Left lobe of liver (tissue), 2 donors: Measurements from ENCODE around the gene NCOA5. TPM values are rescaled to one million over a fixed set of nuclear protein-coding genes. Genes with fewer than 3 reads are reported as not detected.
A peak's percentile ranks its signal among the peaks of the same experiment; 100 is the strongest.
"Not testable (repeated sequence)": the region's sequence is repeated elsewhere in the genome, so short reads cannot be mapped to it uniquely, and the experiment has no call there.

Experiments
- ATAC-seq: fragments of 200-7000 bp; cut with Tn5 transposase; one replicate; pipeline ENCODE4 v1.9.1; 2020; ENCODE audit warnings: mild to moderate bottlenecking, moderate library complexity
- DNase-seq: peaks from one replicate; pipeline ENCODE4 v3.0.0-alpha.2; 2020; ENCODE audit warnings: low spot score
- total RNA-seq: library from RNA; stranded (reverse); gene quantifications from one replicate; pipeline ENCODE4 v1.2.1, GENCODE V29; 2021
- donor health status: DM: no; HTN: no; CAD: no; lungs with moderate emphysema.
- donor health status: DM: no; HTN: yes; CAD: no.

The NCOA5 gene
- total RNA-seq, 1 donor from 2014 or later = 8.2 TPM

DNA sequence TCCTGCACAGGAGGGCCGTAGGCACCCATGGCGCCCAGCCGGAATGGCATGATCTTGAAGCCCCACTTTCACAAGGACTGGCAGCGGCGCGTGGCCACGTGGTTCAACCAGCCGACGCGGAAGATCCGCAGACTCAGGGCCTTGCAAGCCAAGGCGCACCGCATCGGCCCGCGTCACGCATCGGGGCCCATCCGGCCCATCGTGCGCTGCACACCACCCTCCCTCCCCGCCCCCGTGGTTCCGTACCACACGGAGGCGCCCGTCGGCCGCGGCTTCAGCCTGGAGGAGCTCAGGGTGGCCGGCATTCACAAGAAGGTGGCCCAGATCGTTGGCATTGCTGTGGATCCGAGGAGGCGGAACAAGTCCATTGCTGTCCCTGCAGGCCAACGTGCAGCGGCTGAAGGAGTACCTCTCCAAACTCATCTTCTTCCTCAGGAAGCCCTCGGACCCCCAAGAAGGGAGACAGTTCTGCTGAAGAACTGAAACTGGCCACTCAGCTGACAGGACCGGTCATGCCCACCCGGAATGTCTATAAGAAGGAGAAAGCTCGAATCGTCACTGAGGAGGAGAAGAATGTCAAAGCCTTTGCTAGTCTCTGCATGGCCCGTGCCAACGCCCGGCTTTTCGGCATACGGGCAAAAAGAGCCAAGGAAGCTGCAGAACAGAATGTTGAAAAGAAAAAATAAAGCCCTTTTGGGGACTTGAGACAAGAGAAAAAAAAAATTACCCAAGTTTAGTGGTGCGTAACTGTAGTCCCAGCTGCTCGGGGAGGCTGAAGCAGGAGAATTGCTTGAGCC is 9.9 kb upstream of the NCOA5 start:
- DNase-seq (no peak), ATAC-seq (peak; percentile 35)

DNA sequence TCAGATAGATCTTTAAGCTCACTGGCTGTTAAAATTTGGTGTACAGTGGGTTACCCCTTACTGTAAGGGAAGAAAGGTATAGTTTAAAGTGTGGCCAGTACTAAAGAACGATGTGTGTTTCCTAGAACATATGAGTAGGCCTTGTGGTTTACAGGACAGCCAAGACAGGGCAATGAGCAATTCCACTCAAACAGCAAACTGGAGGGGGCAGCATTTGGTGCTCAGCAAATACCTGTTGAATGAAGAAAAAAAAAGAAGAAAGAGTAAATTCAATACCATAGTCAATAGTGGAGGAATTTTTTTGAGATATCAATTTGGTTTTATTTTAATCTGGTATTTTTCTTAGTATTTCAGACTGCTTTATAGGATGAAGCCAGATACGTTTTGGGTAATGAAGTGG is 3.8 kb upstream of the NCOA5 start:
- DNase-seq (no peak), ATAC-seq (no peak)

DNA sequence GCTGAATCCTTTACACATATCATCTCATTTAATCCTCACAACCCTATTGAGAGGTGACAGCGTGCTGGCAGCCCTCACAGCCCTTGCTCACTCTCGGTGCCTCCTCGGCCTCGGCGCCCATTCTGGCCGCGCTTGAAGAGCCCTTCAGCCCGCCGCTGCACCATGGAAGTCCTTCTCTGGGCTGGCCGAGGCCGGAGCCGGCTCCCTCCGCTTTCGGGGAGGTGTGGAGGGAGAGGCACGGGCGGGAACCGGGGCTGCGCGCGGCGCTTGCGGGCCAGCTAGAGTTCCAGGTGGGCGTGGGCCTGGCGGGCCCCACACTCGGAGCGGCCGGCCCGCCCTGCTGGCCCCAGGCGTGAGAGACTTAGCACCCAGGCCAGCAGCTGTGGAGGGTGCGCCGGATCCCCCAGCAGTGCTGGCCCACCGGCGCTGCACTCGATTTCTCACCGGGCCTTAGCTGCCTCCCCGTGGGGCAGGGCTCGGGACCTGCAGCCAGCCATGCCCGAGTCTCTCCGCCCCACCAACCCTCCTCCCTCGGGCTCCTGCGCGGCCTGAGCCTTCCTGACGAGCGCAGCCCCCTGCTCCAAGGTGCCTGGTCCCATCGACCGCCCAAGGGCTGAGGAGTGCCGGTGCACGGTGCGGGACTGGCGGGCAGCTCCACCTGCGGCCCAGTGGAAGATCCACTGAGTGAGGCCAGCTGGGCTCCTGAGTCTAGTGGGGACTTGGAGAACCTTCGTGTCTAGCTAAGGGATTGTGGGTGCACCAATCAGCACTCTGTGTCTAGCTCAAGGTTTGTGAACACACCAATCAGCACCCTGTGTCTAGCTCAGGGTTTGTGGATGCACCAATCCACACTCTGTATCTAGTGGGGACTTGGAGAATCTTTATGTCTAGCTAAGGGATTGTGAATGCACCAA is 2.1 kb upstream of the NCOA5 start:
- DNase-seq, ATAC-seq: not testable (repeated sequence)

DNA sequence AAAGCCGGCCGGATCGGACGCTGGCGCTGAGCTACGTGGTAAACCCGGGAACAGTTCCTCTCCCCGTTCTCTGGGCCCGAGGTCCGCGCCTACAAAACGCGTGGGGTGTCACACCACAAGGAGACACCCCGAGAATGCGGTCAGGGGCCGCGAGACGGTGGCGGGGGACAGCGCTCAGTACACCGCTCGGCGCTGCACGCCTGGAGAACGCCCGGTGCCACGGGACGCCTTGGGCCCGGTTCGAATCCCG is 670 bp downstream of the NCOA5 start:
- DNase-seq (no peak), ATAC-seq (peak; percentile 58)

DNA sequence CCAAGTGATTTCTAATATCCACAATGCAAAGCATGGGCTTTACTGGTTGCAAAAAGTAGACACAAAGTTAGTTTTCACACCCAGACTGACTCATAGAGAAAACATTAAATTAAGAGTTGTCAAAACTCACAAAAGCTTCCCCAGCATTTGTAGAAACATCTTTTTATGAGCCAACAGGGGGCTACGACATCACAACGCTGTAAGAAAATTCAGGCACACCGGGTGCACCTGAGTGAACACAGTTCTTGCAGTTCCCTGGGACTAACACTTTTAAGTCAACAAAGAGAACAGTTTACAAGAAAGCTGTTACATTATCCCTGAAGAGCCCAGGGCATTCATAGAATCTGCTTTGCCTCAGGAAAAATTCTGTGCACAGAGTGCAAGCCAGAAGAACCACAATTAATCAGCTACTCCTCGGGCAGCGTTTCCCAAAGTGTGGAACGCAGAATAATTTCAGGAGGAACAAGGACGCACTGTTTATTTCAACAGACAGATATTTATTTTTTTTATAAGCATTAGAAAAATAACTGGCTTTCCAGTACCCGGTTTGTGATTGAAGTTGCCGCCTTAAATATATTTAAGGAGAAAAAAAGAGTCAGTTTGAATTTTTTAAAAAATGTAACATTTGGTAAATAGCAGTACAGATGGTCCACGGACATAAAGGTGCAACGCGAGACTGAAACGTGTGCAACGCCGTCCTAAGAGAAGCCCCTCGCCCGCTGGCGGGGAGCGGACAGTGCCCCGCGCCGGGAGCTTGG is 1.2 kb downstream of the NCOA5 start:
- no peak for ATAC-seq
- DNase-seq = no peak

DNA sequence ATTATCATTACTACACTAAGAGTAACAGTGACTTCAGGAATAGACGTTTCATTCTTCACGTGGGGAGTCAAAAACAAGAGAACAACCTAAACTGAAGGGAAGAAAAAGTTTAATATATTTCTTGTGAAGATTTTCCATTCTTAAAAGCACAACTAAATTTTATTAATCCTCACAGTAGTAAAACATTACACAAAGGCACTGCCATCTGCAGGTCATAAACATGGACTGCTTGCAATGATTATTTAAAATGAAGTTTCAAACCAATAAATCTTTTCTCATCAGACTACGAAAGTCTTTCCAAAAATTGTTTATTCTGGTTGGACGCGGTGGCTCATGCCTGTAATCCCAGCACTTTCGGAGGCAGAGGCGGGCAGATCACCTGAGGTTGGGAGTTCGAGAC is 2.6 kb downstream of the NCOA5 start:
- DNase-seq = no peak
- no peak for ATAC-seq

DNA sequence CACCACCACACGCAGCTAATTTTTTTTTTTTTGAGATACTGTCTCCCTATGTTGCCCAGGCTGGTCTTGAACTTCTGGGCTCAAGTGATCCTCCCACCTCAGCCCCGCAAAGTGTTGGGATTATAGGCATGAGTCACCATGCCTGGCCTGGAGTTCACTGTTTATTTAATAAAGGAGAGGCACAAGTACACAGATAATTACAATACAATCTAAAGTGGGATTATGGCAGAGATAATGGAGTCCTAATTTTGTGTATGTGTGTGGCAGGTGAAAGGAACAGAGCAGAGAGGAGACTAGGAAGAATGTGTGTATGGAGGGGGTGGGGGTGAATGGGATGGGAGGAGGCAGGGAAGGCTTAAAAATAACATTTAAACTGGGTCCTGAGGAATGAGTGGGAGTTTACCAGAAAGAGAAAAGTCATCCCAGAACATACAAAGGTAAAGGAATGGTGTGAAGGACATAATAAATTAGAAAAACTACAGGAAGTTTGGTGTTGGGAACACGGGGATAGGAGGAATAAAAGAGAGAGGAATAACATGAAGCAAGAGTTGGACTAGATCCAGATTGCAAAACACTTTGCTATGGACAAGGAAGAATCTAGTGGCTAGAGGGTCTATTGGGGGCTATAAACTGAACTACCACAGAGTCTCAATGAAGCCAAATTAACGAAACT is 4.4 kb downstream of the NCOA5 start:
- no peak for ATAC-seq
- no peak for DNase-seq

DNA sequence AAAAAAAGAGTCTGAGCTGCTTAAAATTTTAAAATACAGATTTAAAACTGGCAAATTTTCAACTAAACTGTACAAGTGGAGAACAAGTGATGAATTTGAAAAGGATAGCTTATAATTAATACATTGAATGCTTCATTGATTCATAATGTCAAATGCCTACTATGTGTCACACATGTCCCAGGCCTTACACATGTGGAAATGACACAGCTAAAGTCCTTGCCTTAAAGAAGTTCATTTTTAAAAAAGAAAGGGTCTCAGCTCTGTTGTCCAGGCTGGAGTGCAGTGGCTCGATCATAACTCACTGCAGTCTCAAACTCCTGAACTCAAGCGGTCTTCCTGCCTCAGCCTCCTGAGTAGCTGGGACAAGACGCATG is 5.0 kb downstream of the NCOA5 start:
- no peak for ATAC-seq

DNA sequence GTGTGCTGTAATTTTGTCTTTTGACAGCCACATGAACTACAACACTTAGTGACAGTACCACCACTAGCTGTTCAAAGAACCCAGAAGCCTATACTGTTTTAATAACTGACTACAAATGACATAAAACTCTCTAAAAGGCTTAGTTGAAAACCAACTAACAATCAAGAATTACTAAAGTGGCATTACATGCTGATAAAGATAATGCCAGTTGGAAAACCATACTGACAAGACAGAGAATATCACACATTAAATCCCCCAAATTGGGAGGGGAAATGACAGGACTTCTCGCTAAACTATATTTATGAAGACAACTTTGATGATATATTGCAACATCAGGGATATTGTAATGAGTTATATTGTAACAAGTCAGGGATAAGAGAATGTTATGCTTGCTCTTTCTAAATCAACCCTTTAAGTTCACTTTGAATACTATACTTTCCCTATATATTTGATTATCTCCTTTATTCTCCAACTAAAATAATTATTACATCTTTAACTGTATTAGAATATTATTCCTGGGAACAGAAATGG is 6.2 kb downstream of the NCOA5 start:
- no peak for ATAC-seq
- DNase-seq = no peak

More for the DNA sequence above, 5.0 kb downstream of the NCOA5 start:
- DNase-seq = no peak

DNA sequence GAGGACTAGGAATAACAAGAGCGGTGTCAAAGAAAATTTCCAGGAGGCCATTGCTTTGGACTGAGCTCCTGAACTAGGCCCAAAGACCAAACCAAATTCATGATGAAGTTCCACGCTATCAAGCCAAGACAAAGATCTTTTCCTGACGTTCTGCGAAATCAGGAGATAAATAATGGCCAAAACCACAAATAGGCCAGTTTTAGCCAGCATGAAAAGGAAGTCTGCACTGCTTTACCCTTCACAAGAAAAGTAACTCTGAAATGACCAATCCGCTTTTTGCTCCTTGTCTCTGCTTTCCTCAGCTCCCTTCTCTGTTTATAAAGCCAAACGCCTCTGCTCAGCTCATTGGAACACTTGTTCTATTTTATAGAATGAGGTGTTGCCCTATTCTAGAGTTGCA is 6.7 kb downstream of the NCOA5 start:
- no peak for DNase-seq
- ATAC-seq = no peak

DNA sequence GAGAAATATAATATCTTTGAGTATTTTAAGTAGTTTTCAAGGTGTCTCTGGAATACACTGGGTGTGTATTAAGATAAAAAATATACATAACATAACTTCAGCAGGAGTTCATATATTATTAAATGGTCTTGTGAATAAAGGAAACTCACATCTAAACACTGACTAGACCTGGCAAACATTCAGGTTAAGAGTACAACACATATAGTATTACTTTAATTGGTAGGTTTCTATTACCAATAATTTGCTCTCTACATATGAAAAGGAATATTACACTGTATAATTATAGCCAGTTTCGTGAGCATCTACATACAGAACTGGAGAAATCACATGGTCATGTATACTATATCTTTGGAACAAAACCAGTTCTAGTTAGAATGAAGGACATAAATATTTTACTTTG is 8.7 kb downstream of the NCOA5 start:
- DNase-seq = no peak
- no peak for ATAC-seq

DNA sequence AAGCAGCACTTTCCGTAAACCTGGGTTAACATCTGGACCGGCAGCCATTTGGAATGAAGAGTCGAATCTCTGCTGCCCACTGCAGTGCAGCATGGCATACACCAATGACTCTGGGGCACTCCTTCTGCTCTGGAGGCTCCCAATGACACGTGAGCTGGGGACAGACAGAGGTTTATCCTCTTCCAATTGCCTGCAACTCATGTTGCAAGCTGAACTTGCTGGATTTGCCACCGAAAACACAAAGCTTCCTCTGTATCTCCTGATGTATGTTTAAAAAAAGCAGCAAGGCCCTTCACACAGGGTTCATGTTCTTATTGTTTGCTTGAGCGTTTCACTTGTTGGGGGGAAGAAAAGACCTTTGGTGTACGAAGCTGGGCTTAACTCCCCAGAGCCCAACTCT is 10.8 kb downstream of the NCOA5 start:
- ATAC-seq = no peak

DNA sequence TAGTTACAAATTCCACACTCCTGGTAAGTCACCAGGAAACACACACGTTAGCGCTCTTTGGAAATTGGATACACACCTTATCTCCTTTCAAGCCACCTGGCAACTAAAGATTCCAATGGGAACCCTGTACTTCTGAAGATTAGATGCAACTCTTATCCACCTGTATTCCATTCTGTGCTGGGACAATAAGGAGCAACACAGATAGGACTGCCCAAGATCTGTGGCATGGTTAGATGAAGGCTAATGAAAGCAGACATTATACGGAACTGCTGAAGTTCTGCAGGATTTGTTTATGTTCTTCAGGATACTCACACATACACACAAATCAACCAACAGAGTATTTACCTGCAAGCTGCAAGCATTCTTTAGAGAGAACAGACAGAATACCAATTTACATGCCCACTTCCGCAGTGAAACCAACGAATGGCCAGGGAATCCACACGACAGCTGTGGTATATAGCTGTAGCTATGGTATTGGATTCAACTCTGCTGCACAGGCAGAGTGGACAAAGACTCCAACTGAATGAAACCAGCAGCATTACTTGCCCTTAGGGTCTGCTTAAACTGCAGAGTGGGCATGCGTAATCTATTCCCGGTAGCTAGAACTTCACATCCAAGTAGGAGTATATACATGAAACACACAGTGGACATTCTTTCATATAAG is 12.0 kb downstream of the NCOA5 start:
- no peak for DNase-seq
- no peak for ATAC-seq

More for the DNA sequence above, 10.8 kb downstream of the NCOA5 start:
- DNase-seq = no peak

DNA sequence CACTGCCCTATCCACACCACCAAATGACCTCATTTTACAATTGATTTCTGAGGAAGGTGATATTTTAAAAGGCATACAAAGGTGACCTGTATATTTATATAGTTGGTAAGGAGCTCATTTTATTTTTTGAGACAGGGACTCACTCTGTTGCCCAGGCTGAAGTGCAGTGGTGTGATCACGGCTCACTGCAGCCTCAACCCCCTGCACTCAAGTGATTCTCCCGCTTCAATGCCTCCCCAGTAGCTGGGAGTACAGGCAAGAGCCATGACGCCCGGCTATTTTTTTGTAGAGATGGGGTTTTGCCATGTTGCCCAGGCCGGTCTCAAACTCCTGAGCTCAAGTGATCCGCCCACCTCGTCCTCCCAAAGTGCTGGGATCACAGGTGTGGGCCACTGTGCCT is 13.0 kb downstream of the NCOA5 start:
- no peak for ATAC-seq
- no peak for DNase-seq

DNA sequence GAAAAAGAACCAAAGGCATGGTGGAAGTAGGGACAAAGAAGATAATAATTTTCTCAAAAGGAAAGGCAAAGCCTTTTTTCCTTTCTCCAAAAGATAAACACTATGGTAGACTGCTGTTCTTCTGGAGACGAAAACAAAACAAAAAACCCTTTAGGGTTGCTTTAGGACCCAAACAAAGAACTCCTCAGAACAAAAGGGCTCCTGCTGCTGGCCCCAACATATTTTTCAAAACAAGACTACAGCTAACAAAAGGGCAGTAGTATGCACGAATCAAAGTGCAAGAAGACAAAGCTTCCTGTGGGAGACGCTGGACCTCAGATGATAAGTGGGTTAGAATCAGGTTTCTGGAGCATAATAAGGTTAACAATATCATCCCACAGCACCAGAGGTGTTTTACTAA is 15.8 kb downstream of the NCOA5 start:
- DNase-seq (no peak), ATAC-seq (no peak)

DNA sequence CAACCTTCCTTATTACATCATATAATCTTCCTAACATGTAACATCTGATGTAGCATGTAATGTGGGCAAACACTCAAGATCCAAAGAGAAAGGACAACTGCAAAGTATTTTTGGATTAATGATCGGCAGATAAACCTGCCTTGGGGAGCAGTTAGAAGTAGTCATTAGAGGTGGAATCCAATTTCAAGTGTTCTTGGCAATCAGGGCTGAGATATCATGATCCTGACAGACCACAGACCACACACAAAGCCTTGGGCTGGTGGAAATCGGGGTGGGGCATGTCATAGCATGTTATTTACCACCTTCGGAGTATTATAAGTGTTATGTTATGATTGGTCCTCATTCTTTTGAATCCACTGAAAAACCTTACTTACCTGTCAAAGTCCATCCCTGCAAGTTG is 16.3 kb downstream of the NCOA5 start:
- DNase-seq = no peak
- ATAC-seq = no peak

DNA sequence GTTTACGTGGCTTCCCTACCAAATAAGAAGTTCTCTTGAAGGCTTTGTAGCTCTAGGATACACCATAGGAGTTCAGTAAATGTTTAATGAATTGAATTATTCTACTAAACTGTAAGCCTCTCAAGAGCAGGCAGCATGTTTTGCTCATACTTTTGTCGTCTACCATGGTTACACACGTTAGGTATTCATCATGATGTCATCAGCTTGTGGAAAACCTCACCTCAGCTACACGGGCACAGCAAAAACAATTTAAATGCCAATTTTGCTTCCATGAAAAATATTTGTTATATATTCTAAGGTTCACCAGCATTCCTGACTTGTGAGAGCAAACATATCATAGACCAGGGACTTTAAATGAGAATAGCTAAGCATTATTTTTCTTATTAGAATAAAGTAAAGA is 16.7 kb downstream of the NCOA5 start:
- ATAC-seq = no peak
- no peak for DNase-seq

DNA sequence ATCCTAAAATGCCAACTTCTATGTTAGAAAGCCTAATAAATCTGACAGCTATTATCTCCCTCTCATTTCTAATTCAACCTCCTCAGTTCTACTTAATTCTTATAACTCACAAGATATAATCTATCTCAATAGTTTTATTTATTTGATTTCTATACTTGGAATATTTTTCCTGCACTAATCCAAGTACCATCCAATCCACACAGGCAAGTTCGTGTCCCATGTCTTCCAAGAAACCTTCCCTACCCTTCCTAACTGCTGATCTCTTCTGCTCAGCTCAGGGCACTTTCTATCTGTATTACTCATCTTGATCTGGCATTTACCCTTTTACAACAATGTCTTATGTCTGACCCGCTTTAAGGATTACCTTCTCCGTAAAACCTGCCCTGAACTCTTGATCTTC is 18.2 kb downstream of the NCOA5 start:
- ATAC-seq (no peak), DNase-seq (no peak)

DNA sequence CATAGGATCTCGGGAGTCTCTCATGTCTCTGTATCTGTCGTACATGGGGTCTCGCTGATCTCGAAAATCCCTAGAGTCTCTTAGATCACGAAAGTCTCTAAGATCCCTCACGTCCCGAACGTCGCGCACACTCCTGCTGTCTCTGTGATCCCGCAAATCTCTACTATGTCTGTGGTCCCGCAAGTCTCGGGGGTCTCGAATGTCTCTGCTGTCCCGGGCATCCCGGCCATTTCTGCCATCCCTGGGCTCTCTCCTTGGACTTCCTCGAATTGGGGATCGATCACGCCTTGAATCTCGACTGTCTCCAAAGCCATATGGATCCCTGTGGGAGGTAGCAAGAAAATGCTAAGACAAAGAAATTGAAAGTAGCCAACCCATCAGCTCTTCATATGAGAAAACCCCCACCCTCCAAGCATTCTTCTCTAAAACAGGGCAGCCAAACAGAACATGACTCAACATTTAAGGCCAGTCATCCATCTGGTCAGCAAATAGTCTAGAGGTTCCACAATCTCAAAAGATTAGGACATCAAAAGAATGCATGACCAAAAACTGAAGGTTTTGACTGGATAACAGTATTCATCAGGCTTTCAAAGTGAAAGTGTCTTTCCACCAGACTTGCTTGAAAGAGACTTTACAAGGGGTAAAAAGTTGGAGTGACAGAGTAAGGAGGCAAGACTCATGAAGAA is 19.4 kb downstream of the NCOA5 start:
- DNase-seq (no peak), ATAC-seq (no peak)

DNA sequence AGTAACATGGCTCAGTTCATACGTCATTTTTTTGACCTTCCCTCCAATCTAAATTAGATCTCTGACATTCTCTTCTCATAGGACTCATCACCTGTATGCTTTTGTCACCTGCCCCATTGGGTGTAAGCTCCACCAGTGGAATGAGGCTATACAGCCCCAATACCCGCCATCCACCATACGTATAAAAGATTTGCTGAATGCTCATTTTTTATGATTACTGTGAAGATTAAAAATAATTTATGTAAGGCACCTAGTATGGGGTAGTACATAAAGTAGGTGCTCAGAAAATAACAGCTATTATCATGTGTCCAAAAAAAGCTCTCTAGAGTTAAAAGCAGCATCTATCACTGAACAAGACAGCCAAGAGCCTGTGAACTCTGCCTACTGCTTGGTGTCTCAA is 24.1 kb downstream of the NCOA5 start:
- no peak for ATAC-seq
- DNase-seq = no peak
